NCI-H2171 treated with DMSO at 0.1 percent for 48 hours (cell line): ENCODE measurements around the gene PRX.
A peak's percentile ranks its signal among the peaks of the same experiment; 100 is the strongest.
"Not testable (repeated sequence)": the region's sequence is repeated elsewhere in the genome, so short reads cannot be mapped to it uniquely, and the experiment has no call there.

Experiments
- DNase-seq: peaks from one replicate; lab custom pipeline; 2025; lab: John Stamatoyannopoulos, UW

Gene PRX

DNA sequence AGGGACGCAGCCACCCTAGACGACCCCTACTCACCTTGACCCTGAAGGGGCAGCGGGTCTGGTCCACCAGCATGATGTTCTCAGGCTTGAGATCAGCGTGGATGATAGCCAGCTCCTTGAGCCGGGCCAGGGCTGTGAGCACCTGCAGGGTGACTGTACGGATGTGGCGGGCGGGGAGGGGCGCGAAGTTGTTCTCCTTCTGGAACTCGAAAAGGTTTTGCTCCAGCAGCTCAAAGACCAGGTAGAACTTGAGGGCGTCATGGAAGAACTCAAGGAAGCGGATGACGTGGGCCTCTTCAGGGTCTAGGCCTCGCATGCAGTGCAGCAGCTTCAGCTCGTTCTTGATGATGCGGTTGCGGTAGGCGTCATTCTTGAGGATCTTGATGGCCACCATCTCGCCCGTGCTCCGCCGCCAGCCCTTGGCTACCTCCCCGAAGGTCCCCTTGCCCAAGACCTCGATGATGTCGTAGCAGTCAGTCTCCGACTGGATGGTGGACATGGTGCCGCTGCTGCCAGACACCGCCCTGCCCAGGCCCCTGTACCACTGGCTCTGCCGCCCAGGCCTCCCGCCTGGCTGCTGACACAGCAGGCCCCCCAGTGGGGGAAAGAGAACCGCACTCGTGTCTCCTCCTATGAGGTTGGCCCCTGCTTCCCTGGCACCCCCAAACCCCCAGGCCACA lies 23.6 kb downstream of the PRX start:
- DNase-seq: no peak

DNA sequence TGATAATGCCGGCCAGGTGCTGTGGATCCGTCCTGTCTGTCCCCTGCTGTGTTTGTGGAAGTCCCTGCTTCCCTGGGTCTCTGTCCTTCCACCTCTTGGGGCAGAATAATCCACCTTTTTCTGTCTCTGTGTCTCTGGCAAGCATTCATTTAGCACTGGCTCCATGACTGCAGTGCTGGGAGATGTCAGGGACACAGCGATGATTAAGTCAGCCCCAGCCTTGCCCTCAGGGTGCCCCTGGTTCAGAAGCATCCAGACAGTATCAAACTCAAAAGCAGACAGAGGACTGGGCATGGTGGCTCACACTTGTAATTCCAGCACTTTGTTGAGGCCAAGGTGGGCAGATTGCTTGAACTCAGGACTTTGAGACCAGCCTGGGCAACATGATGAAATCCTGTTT lies 24.7 kb downstream of the PRX start:
- DNase-seq: no peak

DNA sequence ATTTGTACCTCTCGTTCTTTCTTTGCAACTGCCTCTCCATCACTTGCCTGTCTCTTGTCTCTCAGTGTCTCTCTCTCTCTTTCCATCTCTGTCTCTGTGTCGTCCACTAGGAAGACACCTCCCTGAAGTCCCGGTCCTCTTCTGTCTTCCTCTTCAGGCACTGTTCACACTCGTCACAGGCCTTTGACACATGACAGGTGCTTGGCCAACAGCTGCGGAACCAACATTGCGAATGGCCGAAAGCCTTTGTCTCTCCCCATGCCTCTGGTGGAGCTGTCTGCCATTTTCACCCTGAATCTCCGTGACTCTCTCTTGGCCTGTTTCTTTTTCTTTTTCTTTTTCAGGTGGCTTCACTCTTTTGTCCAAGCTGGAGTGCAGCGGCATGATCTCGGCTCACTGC lies 26.0 kb downstream of the PRX start:
- no peak for DNase-seq

DNA sequence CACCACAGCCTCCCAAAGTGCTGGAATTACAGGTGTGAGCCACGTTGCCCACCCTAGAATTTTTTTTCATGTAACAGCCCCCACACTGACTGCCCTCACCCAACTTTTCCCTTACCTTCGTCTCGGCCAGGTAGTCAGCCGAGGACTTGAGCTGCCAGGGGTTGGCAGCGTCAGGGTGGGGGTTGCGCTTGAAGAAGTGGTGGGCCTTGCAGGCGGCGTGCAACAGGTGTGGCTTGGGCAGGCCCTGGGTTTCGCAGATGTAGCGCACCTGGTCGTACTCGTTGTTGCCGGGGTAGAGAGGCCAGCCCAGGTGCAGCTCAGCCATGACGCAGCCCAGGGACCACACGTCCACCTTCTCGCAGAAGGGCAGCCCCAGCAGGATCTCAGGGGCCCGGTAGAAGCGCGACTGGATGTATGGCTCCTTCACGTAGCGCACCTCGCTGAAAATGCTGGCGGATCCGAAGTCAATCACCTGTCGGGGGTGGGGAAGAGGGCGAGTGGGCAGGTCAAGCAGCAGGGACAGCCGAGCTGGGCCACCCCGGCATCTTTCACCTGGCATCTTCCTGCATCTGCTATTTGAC lies 29.4 kb downstream of the PRX start:
- DNase-seq: no peak

DNA sequence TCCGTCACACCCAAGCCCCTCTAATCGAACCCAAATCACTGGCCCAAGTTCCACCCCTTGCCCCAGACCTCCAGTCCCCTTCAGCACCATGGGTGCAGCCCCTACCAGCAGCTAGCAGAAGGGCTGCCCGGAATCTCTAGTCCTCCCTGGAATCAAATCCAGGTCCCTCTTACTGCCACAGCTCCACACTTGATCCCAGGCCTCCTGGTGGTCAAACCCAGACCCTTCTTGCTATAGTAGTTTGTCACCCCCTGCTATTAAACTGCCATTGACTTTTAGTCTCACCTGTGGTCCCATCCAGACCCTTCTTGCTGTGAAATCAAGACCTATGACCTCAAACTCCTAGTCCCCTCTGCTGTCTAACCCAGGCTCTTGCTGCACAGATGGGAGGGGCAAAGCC lies 31.9 kb downstream of the PRX start:
- no peak for DNase-seq

DNA sequence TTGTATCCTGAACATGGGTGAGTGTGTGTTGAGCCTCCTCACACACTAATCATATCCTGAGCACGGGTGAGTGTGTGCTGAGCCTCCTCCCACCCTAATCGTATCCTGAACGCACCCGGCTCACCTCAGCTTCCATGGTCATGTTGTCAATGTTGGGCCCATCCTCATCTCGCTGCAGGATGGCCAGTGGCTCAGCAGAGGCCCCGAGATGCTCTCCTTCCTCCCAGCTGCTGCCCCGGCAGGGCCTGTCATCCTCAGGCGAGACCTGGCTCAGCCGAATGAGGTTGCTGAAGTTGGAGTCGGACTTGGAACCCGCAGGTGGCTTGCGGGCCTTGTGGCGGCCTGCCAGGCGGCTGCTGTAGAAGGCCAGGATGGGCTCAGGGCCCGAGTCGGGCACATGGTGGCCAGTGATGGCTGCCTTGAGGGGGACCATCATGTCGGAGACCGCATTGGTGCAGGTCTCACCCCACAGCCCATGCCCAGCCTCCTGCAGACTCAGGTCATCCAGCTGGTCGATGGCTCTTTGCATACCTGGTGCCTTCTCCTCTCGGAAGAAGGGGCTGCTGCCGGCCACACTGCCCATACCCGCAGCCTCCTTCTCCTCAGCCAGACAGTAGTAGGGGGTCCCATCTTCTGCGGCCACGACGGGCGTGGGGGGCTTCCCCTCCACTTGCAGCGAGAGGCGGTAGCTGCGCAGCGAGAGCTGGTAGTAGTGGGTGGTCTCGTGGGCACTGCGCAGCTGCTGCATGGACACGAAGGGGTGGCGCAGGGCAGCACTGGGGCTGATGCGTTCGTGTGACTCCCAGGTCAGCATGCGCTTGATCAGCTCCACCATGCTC lies 32.8 kb downstream of the PRX start:
- no peak for DNase-seq

DNA sequence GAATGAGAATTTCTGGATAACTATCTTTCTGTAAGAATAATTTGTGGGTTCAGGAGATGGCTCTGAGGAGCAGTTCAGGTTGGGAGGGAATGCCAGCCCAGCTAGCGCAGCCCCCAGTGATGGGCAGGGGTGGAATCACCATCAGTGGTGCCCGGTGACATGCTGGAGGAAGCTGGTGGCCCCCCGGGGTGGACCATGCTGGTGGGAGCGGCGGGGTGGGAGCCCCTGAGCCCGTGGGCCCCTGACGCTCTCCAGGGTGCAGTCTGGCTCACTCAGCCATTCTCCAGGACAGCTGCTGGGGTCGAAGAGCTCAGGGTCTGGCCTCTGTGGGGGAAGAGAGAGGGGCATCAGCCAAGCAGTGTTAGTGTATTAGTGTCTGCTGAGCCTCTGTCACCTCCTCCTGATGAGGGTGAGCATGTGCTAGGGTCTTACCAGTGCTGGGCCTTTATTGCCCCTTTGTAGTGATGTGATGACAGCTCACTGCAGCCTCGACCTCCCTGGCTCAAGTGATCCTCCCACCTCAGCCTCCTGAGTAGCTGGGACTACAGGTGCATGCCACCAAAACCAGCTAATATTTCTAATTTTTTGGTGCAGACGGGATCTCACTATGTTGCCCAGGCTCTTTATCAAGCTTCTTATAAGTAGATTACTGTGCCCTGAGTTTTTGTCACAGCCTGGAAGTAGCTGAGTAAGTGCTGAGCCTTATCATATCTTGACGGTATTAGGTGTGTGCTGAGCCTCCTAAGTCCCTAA lies 33.6 kb downstream of the PRX start:
- no peak for DNase-seq

DNA sequence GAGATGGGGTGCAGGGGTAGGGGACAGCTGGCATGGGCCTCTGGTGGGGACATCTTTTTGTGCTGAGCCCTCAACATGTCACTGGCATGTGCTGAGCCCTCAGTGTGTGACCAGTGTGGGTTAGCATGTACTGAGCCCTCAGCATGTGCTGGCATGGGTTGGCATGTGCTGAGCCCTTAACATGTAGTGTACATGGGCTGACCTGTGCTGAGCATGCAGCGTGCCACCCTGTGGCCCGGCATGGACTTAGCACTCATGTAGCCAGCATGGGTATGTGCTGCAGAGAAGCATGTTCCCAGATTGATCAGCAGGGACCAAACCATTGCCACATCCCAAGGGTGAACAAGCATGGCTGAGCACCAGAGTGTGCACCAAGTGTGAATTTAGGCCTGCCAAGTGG lies 34.7 kb downstream of the PRX start:
- no peak for DNase-seq

DNA sequence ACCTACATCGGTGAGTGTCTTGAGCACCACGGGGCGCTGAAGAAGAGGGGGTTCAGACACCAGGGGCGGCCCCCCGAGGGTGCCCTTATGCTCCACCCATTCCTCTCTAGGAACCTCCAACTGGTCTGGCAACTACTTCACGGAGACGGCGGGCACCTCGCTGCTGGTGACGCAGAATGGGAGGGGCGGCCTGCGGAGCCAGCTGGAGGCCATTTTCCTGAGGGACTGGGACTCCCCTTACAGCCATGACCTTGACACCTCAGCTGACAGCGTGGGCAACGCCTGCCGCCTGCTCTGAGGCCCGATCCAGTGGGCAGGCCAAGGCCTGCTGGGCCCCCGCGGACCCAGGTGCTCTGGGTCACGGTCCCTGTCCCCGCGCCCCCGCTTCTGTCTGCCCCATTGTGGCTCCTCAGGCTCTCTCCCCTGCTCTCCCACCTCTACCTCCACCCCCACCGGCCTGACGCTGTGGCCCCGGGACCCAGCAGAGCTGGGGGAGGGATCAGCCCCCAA lies 35.2 kb downstream of the PRX start:
- no peak for DNase-seq

DNA sequence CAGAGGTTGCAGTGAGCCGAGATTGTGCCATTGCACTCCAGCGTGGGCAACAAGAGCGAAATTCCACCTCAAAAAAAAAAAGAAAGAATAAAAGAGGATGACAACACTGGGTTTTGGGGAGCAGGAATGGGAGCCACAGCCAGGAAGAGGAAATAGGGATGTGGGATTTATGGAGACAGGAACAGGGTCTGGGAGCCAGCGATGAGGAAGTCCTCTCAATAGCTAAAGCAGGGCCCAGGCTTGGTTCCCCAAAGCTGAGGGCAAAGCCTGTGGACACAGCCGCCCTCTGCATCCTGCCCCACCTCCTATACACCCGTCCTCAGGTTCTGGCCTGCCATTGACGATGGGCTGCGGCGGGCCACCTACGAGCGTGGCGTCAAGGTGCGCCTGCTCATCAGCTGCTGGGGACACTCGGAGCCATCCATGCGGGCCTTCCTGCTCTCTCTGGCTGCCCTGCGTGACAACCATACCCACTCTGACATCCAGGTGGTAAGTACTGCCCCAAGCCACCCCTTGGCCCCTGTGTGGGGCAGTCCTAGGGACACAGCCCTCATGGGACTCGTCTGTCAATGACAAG lies 36.8 kb downstream of the PRX start:
- DNase-seq: no peak

DNA sequence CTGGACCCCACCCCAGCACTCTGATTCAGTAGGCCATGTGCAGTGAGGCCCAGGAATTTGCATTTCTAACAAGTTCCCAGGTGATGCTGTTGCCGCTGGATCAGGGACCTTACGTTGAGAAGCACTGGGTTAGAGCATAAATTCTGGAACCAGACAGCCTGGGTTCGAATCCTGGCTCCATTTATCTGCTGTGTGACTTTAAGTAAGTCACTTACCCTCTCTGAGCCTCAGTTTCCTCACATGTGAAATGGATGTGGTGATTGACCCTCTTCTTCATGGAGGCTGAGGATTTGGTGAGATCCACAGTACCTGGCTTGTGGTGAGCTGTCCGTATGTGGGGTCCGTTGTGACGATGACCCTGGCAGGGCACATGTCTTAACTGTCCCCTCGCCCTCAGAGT lies 39.1 kb downstream of the PRX start:
- no peak for DNase-seq

DNA sequence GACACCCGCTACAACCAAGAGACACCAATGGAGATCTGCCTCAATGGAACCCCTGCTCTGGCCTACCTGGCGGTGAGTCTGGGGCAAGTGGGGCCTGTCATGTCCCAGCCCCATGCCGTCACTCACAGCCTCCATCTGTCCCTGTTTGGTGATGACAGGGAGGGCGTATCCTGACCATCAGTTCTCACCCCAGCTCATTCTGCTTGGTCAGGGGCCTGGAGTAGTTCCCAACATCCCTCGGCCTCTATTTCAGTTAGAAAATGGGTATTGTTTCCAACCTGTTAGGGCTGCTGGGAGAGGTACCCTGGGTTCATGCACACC lies 41.4 kb downstream of the PRX start:
- DNase-seq: no peak

DNA sequence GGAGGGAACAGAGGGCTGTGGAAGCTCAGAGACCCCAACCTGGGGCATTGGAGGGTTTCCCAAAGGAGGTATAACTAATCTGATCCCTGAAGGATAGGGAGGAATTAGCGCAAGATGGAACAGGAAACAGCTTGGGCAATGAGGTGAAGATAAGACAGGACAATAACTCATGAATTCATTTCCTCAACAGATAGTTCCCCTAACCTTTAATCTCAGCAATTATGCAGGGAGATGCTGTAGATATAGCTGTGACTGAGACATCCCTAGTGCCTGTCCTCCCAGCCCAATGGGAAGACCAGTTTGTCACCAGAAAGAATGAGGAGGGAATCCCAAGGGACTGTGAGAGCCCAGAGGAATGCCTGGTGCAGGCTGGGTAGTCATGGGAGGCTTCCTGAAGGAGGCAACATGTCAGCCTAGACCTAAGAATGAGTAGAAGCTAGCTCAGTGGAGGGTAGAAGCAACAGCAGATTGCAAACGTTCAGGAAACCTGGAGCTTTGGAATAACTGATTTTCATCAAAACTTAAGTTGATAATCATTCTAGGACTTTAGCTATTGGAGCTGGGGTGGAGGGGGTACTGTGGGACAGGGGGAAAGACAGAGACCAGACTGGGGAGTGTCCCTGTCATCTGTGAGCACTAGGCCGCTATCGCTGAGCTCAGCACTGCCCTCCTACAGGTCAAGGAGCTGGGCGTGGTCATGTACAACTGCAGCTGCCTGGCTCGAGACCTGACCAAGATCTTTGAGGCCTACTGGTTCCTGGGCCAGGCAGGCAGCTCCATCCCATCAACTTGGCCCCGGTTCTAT lies 42.0 kb downstream of the PRX start:
- no peak for DNase-seq

DNA sequence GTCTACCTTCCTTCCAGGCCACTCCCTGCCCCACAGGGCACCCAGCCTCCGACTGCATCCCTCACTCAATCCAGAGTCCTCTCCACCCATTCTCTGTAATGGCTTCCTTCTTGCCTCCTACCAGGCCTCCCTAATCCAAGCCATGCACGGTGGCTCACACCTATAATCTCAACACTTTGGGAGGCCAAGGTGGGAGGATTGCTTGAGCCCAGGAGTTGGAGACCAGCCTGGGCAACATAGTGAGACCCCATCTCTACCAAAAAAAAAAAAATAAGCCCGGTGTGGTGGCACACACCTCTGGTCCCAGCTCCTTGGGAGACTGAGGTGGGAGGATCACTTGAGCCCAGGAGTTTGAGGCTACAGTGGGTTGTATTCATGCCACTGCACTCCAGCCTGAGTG lies 42.9 kb downstream of the PRX start:
- not testable (repeated sequence) for DNase-seq

DNA sequence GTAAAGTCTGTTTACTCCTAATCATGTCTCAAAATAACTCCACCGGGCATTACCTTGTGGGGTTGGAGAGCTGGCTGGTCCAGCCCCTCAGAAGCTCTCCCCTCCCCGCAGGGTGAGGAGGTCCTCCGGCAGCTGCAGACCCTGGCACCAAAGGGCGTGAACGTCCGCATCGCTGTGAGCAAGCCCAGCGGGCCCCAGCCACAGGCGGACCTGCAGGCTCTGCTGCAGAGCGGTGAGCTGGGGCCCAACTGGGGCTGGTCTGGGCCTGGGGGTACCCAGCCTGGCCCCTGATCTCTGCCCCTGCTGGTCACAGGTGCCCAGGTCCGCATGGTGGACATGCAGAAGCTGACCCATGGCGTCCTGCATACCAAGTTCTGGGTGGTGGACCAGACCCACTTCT lies 43.4 kb downstream of the PRX start:
- no peak for DNase-seq

DNA sequence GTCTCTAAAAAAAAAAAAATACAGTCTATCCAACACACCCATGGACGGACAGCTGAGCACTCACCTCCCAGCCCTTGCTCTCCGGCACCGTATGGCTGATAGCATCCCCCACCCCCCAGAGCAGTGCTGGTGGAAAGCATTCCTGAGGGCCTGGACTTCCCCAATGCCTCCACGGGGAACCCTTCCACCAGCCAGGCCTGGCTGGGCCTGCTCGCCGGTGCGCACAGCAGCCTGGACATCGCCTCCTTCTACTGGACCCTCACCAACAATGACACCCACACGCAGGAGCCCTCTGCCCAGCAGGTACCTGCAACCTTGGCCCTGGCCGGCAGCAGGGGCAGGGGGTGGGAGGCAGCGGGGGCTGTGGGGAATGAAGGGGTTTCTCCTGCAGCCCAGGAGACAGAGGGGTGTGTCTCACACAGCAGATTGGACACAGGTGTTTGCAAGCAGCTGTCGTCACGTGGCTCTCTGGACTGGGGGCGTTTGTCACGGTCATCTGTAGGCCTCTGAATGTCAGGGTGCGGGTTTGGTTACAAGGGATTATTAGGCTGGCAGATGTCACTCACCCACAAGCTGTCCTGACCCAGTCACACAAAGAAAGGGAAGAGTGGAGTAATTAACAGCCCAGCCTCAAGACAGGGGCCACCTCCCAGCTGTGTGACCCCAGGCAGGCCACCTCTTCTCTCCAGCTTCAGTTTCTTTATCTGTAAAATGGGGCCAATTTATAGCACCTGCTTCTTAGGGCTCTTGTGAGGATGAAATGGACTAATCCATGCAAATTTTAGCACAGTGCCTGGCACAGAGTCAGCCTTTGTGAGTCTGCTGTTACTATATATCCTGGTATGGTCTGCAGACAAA lies 45.4 kb downstream of the PRX start:
- peak; percentile 31 for DNase-seq

DNA sequence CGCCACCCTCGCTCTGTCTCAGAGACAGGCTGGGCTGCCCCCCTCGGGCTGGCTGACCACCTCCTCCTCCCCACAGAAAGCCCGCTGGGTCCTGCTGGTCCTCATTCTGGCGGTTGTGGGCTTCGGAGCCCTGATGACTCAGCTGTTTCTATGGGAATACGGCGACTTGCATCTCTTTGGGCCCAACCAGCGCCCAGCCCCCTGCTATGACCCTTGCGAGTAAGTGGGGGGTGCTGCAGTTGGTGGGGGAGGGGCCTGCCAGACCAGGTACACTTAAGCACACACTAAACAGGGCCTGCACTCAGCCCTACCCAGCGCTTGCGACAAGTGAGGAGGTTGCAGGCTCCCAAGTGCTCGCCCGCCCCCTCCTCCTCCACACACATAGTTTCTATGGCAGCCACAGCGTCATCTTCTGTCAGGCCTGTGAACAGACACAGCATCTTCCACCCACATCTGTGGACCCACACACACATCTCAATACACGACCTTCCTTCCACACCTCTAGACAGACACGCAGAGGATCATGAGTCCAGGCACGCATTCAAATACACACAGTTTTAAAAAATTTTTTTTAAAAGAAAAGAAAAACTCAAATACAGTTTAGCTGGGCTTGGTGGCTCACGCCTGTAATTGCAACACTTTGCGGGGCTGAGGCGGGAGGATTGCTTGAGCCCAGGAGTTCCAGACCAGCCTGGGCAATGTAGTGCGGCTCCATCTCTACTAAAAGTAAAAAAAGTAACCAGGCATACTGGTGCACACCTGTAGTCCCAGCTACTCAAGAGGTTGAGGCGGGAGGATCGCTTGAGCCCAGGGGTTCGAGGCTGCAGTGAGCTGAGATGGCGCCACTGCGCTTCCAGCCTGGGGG lies 46.2 kb downstream of the PRX start:
- no peak for DNase-seq

DNA sequence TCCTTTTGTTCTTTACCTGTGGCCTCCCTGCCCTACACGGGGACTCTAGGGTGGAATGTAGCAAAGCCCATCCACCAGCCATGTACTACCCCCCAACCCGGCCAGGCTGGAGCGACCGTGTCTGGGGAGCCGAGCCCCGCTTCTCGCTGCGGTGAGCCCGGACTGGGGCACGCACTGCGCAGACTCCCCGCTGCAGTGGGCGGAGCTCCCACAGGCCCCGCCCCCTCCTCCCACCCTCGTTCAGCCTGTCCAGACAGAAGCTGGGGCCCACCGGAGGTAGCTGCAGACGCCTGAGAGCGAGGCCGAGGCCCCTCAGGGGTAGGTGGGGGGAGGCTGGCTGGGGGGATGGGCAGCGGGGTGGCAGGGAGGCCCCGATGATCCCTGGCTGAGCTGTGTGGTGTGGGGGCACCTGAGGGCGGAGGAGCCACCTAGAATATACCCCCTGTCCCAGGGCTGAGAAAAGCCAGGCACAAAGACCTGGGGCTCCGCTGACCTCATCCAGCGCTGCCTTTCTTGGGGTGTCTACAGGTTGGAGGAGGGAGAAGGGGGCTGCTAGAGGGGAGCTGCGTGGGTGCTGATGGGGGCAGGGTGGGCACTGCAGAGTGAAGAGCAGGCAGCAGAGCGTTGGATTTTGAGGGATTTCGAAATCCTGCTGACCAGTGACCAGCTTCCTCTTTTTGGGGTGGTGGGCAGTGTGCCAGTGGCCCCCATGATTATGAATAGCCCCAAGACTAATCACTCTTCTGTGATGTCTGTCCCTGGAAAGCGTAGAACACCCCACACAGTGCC lies 47.4 kb downstream of the PRX start:
- DNase-seq: peak; percentile 80

DNA sequence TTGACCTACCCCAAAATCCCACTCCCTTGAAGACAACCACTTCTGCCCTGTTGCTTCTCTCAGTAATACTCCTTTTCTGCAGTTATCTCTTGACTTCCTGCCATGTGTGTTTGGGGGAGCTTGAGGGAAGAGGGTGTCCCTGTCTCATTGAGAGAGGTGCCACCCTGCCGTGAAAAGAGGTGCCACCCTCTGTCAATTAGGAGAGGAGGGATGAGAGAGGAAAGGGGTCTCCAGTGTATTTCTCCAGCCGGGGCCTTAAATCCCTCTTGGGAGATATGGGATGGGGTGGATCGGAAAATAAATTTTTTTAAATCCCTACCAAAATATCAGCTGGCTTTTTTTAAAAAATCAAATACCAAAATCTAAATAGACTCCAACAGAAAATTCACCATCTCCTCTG lies 48.2 kb downstream of the PRX start:
- no peak for DNase-seq
